ENCODE results near the gene MEF2C.

MEF2C gene

GRCh38 chr5:88761269-88761850 is 121.6 kb downstream of the MEF2C start:
- H3K27me3 ChIP-seq, result no peaks in the 10 kb centered on the region
- no peak overlapping the region for H3K4me3 ChIP-seq
- peaks cover 0 to 33% (median 25%) of the 10 kb centered on the region in 3 donors for H3K36me3 ChIP-seq
- no peaks in the 10 kb centered on the region for H3K9me3 ChIP-seq
- intact Hi-C loops (cut with DNase I; ENCODE audit: low total_unique reads), result no loop called here
- peaks cover 0 to 18% (median 2%) of the 10 kb centered on the region in 4 donors for H3K4me1 ChIP-seq
- no peak for TF ChIP-seq CTCF (IDR thresholded peaks at IDR 0.05)
- no peak for DNase-seq
- no peak overlapping the region for H3K27ac ChIP-seq

GRCh38 chr5:88760527-88760926 is 122.5 kb downstream of the MEF2C start:
- TF ChIP-seq CTCF (IDR thresholded peaks at IDR 0.05), result no peak
- peaks cover 0 to 33% (median 25%) of the 10 kb centered on the region in 3 donors for H3K36me3 ChIP-seq
- peaks cover 0 to 17% (median 2%) of the 10 kb centered on the region in 4 donors for H3K4me1 ChIP-seq
- DNase-seq, result no peak
- no peak overlapping the region for H3K27ac ChIP-seq
- H3K9me3 ChIP-seq, result no peaks in the 10 kb centered on the region
- no peak overlapping the region for H3K4me3 ChIP-seq
- intact Hi-C loops (cut with DNase I; ENCODE audit: low total_unique reads), result no loop called here
- no peaks in the 10 kb centered on the region for H3K27me3 ChIP-seq

- Histone ChIP-seq H3K36me3 (peaks cover 0 to 33% (median 25%) of the 10 kb centered on the region in 3 donors), H3K27ac (no peak overlapping the region), H3K4me1 (peaks cover 0 to 10% (median 2%) of the 10 kb centered on the region in 4 donors), H3K9me3 (no peaks in the 10 kb centered on the region), H3K27me3 (no peaks in the 10 kb centered on the region), H3K4me3 (no peak overlapping the region)
- intact Hi-C loops (cut with DNase I; ENCODE audit: low total_unique reads), result no loop called here
- DNase-seq, result no peak
- TF ChIP-seq CTCF (IDR thresholded peaks at IDR 0.05), result no peak
These were observed 124.4 kb downstream of the MEF2C start for GRCh38 chr5:88758591-88758990.

GRCh38 chr5:88758184-88758583 is 124.8 kb downstream of the MEF2C start:
- Histone ChIP-seq H3K27me3 (no peaks in the 10 kb centered on the region), H3K9me3 (no peaks in the 10 kb centered on the region), H3K36me3 (peaks cover 0 to 33% (median 25%) of the 10 kb centered on the region in 3 donors), H3K27ac (no peak overlapping the region), H3K4me3 (no peak overlapping the region), H3K4me1 (peaks cover 0 to 10% (median 2%) of the 10 kb centered on the region in 4 donors)
- DNase-seq, result no peak
- intact Hi-C loops (cut with DNase I; ENCODE audit: low total_unique reads), result no loop called here
- TF ChIP-seq CTCF (IDR thresholded peaks at IDR 0.05), result no peak

GRCh38 chr5:88756953-88757352 is 126.0 kb downstream of the MEF2C start:
- Histone ChIP-seq H3K27me3 (no peaks in the 10 kb centered on the region), H3K4me3 (no peak overlapping the region), H3K9me3 (no peaks in the 10 kb centered on the region), H3K4me1 (peaks cover 0 to 6% (median 2%) of the 10 kb centered on the region in 4 donors), H3K27ac (no peak overlapping the region), H3K36me3 (peaks cover 3 to 33% (median 26%) of the 10 kb centered on the region in 3 donors)
- no peak for TF ChIP-seq CTCF (IDR thresholded peaks at IDR 0.05)
- DNase-seq, result no peak
- intact Hi-C loops (cut with DNase I; ENCODE audit: low total_unique reads), result no loop called here
